HepG2 (cell line): ENCODE results near the gene PEAK1. TPM values are rescaled to one million over a fixed set of nuclear protein-coding genes. Genes with fewer than 3 reads are reported as not detected.

ENCODE experiments used
- ATAC-seq: fragments of 200-7000 bp; cut with Tn5 transposase; 3 replicates; pipeline ENCODE4 v1.9.1; 2020; ENCODE audit warnings: mild to moderate bottlenecking, moderate library complexity
- BruUV-seq: library from RNA; stranded (reverse); fragments of 400-500 nt; replicated peaks from 2 replicates; lab custom pipeline; 2021; lab: Mats Ljungman, UMichigan
- CTCF ChIA-PET: fragments of 300-600 bp; formaldehyde crosslinking; extraction: SDS; loops from one replicate; lab custom pipeline; 2021; ENCODE audit warnings: low total read pairs, inconsistent platforms, low intra/inter-chr PET ratio; lab: Yijun Ruan, JAX
- POLR2A ChIA-PET: fragments of 350-600 bp; sonication (Branson Sonifier 250); formaldehyde crosslinking; loops from one replicate; lab custom pipeline; 2020; ENCODE audit warnings: antibody characterized with exemption, inconsistent platforms; lab: Yijun Ruan, JAX
- DNase-seq: peaks from one replicate; pipeline ENCODE4 v3.0.0-alpha.2; 2015; ENCODE audit warnings: low spot score
- FAIRE-seq: peaks from 3 replicates; lab custom pipeline; 2011; peaks lifted over from hg19 to GRCh38; lab: Jason Lieb, UNC
- H2AFZ ChIP-seq: one replicate; pipeline ENCODE4 v1.6.1; 2011; ENCODE audit warnings: low read length, inconsistent platforms
- H3K27ac ChIP-seq: fragments of 300-600 bp; 3 replicates; pipeline ENCODE4 v1.8.0; 2011; ENCODE audit warnings: mixed run types, mild to moderate bottlenecking, mixed read lengths, low read length, inconsistent platforms; ENCODE audit not compliant: insufficient read depth; ENCODE audit errors: extremely low read length
- H3K27me3 ChIP-seq, 2 experiments: fragments of 200-600 bp in 1 of 2; 2 replicates in 1 of 2; 3 replicates in 1 of 2; pipeline versions ENCODE4 v1.6.0 to v1.8.0; 2011; ENCODE audit warnings: low read length in 2 of 2, mild to moderate bottlenecking in 2 of 2, moderate library complexity in 2 of 2, inconsistent platforms in 1 of 2; ENCODE audit not compliant: insufficient read depth in 2 of 2, control insufficient read depth in 1 of 2
- H3K36me3 ChIP-seq, 2 experiments: fragments of 200-600 bp in 1 of 2; replicated peaks in 1 of 2; 2 replicates in 1 of 2; 3 replicates in 1 of 2; pipeline versions ENCODE4 v1.5.1 to v1.8.0; 2011; ENCODE audit warnings: low read length in 2 of 2, inconsistent platforms in 1 of 2; ENCODE audit not compliant: insufficient read depth in 2 of 2, control insufficient read depth in 1 of 2
- H3K4me1 ChIP-seq: 2 replicates; pipeline ENCODE4 v1.5.1; 2012; ENCODE audit warnings: low read length, inconsistent platforms; ENCODE audit not compliant: insufficient read depth
- H3K4me2 ChIP-seq: 2 replicates; pipeline ENCODE4 v1.6.0; 2011; ENCODE audit warnings: low read depth, low read length, inconsistent platforms
- H3K4me3 ChIP-seq, 3 experiments: fragments of 200-600 bp in 1 of 3; sonication (generic), shearing (Covaris generic) in 1 of 3; replicated peaks in 1 of 3; 2 replicates each; pipeline ENCODE4 v1.5.1; 2011 to 2016; ENCODE audit warnings: low read length in 3 of 3, inconsistent platforms in 2 of 3, low read depth in 2 of 3, mild to moderate bottlenecking in 2 of 3, control low read depth in 1 of 3, mixed read lengths in 1 of 3; ENCODE audit not compliant: insufficient read depth in 1 of 3
- H3K79me2 ChIP-seq: one replicate; pipeline ENCODE4 v1.6.1; 2011; ENCODE audit warnings: low read length, inconsistent platforms; ENCODE audit not compliant: insufficient read depth
- H3K9ac ChIP-seq: 2 replicates; pipeline ENCODE4 v1.6.0; 2011; ENCODE audit warnings: mild to moderate bottlenecking, low read depth, low read length, inconsistent platforms; ENCODE audit not compliant: insufficient read depth
- H3K9me3 ChIP-seq: 2 replicates; pipeline ENCODE4 v1.5.1; 2012; ENCODE audit warnings: mild to moderate bottlenecking, low read length
- H4K20me1 ChIP-seq: 2 replicates; pipeline ENCODE4 v1.6.0; 2011; ENCODE audit warnings: inconsistent platforms, mild to moderate bottlenecking, low read length, moderate library complexity; ENCODE audit not compliant: insufficient read depth
- MZF1 ChIP-seq: sonication (generic); formaldehyde crosslinking; IDR thresholded peaks from 2 replicates; pipeline ENCODE4 v1.8.1; 2023; ENCODE audit warnings: mild to moderate bottlenecking, missing genetic modification reagents, borderline replicate concordance
- NFKBIZ ChIP-seq: IDR thresholded peaks from 2 replicates; pipeline ENCODE4 v1.6.1; 2018; ENCODE audit warnings: missing genetic modification reagents, missing compliant biosample characterization
- NPAS2 ChIP-seq: sonication (generic); formaldehyde crosslinking; IDR thresholded peaks from 2 replicates; pipeline ENCODE4 v1.8.0; 2022; ENCODE audit warnings: mild to moderate bottlenecking, missing genetic modification reagents, borderline replicate concordance
- WGBS: methylation state at CpG from one replicate; pipeline ENCODE4 v1.1.6; 2017; ENCODE audit warnings: low lambda C conversion rate; 5-methylcytosine and 5-hydroxymethylcytosine counted together
- in situ Hi-C: cut with HindIII; loops from 2 replicates; pipeline ENCODE4 v1.10.0; 2017; ENCODE audit warnings: low pct_unique_long_range_greater_than_20kb; ENCODE audit not compliant: extremely low pct_ligation_motif_present
- intact Hi-C: fragments of 100-400 bp; cut with micrococcal nuclease; formaldehyde crosslinking; loops from one replicate; pipeline ENCODE4 v1.10.0; 2022; ENCODE audit not compliant: unreplicated experiment
- polyA plus RNA-seq, 8 experiments: library from polyadenylated mRNA; depleted of rRNA in 3 of 8; stranded (reverse) in 7 of 8; unstranded in 1 of 8; fragments of >200 nt; fragmentation: Illumina TruSeq in 4 of 8; extraction: Trizol in 4 of 8; gene quantifications; 2 replicates each; pipeline versions ENCODE4 v1.2.1 to v1.2.3, GENCODE V29; 2011 to 2016; ENCODE audit warnings: low read depth in 4 of 8, missing spikeins in 1 of 8, mixed read lengths in 1 of 8; ENCODE audit not compliant: insufficient read depth in 1 of 8
- total RNA-seq, 5 experiments: library from RNA; depleted of rRNA; stranded (reverse); fragments of >200 nt; fragmentation: Illumina TruSeq; extraction: Trizol; gene quantifications; 2 replicates each; pipeline ENCODE4 v1.2.3, GENCODE V29; 2016; ENCODE audit warnings: low read depth in 1 of 5
- TF ChIP-seq, protein P1 (sequence below): sonication (generic); formaldehyde crosslinking; IDR thresholded peaks from 2 replicates; pipeline ENCODE4 v1.9.0; 2021; ENCODE audit warnings: mild to moderate bottlenecking, missing genetic modification reagents

Gene PEAK1
- total and polyA plus RNA-seq, 2 of the 13 experiments (the other 11 are each of a cell fraction or from before 2014, with no cell fraction given) = 6.0 to 6.6 TPM

GRCh38 chr15:77148191-77148590 lies 271.7 kb downstream of the PEAK1 start:
- Histone ChIP-seq H3K27ac (no peak overlapping the region), H3K4me1 (peaks cover 20% of the 10 kb centered on the region)
- no TSS peak for BruUV-seq
- WGBS = 96% methylated on average over 2 of the region's 2 CpGs
- no peak for DNase-seq
- POLR2A ChIA-PET = no interaction called here
- TF ChIP-seq, protein P1, sequence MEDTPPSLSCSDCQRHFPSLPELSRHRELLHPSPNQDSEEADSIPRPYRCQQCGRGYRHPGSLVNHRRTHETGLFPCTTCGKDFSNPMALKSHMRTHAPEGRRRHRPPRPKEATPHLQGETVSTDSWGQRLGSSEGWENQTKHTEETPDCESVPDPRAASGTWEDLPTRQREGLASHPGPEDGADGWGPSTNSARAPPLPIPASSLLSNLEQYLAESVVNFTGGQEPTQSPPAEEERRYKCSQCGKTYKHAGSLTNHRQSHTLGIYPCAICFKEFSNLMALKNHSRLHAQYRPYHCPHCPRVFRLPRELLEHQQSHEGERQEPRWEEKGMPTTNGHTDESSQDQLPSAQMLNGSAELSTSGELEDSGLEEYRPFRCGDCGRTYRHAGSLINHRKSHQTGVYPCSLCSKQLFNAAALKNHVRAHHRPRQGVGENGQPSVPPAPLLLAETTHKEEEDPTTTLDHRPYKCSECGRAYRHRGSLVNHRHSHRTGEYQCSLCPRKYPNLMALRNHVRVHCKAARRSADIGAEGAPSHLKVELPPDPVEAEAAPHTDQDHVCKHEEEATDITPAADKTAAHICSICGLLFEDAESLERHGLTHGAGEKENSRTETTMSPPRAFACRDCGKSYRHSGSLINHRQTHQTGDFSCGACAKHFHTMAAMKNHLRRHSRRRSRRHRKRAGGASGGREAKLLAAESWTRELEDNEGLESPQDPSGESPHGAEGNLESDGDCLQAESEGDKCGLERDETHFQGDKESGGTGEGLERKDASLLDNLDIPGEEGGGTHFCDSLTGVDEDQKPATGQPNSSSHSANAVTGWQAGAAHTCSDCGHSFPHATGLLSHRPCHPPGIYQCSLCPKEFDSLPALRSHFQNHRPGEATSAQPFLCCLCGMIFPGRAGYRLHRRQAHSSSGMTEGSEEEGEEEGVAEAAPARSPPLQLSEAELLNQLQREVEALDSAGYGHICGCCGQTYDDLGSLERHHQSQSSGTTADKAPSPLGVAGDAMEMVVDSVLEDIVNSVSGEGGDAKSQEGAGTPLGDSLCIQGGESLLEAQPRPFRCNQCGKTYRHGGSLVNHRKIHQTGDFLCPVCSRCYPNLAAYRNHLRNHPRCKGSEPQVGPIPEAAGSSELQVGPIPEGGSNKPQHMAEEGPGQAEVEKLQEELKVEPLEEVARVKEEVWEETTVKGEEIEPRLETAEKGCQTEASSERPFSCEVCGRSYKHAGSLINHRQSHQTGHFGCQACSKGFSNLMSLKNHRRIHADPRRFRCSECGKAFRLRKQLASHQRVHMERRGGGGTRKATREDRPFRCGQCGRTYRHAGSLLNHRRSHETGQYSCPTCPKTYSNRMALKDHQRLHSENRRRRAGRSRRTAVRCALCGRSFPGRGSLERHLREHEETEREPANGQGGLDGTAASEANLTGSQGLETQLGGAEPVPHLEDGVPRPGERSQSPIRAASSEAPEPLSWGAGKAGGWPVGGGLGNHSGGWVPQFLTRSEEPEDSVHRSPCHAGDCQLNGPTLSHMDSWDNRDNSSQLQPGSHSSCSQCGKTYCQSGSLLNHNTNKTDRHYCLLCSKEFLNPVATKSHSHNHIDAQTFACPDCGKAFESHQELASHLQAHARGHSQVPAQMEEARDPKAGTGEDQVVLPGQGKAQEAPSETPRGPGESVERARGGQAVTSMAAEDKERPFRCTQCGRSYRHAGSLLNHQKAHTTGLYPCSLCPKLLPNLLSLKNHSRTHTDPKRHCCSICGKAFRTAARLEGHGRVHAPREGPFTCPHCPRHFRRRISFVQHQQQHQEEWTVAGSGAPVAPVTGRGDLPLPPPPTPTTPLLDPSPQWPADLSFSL (CRISPR knock-in tag) = no peak
- no peak for TF ChIP-seq MZF1 (CRISPR knock-in tag)
- no peak for TF ChIP-seq NPAS2
- no peak for TF ChIP-seq NFKBIZ (CRISPR knock-in tag)
- TF ChIP-seq, all 625 proteins: peak for 0
- H3K36me3 ChIP-seq = no peaks in the 10 kb centered on the region
- H4K20me1 ChIP-seq = no peaks in the 10 kb centered on the region
- H3K4me2 ChIP-seq = no peak overlapping the region
- intact Hi-C loops = no loop called here
- no peaks in the 10 kb centered on the region for H3K27me3 ChIP-seq
- ATAC-seq = no peak
- no peaks in the 10 kb centered on the region for H3K9me3 ChIP-seq
- no peak overlapping the region for H3K9ac ChIP-seq
- in situ Hi-C loops = no loop called here
- FAIRE-seq = no peak
- H3K79me2 ChIP-seq = no peaks in the 10 kb centered on the region
- H2AFZ ChIP-seq = no peak overlapping the region
- no peak overlapping the region for H3K4me3 ChIP-seq
- CTCF ChIA-PET = no interaction called here
